Measurements from ENCODE around the gene CDH13.

CDH13 gene

DNA sequence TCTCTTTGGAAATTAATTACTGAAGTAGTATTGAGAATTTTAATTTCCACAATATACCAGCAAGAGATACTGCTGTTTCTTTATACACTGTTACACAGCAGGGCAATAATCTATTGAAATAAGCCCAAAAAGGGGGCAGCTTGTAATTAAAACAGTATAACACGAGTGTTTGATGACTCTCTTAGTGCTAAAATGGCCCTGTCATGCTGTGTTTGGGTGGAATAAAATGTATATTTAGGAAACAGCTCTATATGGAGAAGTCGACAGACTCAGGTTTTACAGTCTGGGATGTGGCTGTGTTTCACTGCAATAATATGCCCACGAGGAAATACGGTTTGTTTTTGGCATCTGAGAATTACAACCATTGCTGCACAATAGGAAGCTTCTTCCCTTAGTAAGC lies 643.3 kb downstream of the CDH13 start:
- no peak for DNase-seq

DNA sequence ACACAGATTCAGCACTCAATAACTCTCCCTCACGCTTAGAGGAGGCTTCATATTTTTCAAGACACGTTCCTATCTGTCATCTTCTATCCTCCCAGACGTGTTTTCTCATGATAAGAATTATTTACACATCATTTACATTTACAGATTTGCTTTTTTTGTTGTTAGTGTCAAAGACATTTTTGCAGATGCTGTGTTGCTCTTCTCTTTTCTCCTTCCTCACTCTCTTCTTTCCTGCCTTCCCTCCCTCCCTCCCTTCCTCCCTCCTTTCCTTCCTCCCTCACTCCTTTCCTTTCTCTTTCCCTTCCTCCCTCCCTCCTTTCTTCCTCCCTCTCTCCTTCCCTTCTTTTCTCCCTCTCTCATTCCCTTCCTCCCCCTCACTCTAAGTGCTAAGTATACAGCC lies 643.9 kb downstream of the CDH13 start:
- no peak for DNase-seq

DNA sequence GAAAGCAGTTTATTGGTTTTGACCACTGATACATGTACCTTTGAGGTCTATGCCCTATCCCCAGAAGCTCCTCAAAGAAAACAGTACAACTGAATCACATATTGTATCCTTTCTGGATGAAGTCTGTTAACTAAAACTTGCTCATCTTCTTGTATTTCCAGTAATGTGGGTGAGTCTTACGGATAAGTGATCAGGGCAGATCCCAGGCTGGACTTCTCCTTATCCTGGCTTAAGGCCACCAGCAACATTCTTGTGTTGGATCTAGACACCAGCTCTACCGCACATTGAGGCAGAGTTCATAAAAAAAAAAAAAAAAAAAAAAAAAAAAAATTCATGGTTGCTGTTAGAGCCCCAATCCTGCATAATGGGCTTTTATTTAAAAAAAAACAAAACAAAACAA lies 644.4 kb downstream of the CDH13 start:
- DNase-seq, result no peak

- no peak for DNase-seq
Measured at GRCh38 chr16:83271970-83272575, 645.3 kb downstream of the CDH13 start.

DNA sequence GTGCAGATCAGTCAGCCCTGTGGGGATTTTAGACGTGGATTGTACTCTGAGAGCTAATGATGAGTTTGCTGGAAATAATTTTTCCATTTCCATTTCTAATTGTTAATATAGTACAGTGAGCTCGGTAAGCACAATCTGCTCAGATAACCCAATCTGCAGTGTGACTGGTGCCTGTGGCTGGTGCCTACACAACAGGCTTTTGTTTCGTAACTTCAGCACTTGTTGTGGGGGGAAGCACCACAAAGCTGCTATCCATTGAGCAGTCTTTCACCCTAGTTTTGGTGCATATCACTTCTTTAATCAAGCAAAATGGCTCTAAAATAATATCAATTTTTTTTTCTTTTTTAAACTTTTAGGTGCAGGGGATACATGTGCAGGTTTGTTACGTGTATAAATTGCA lies 646.1 kb downstream of the CDH13 start:
- no peak for DNase-seq

DNA sequence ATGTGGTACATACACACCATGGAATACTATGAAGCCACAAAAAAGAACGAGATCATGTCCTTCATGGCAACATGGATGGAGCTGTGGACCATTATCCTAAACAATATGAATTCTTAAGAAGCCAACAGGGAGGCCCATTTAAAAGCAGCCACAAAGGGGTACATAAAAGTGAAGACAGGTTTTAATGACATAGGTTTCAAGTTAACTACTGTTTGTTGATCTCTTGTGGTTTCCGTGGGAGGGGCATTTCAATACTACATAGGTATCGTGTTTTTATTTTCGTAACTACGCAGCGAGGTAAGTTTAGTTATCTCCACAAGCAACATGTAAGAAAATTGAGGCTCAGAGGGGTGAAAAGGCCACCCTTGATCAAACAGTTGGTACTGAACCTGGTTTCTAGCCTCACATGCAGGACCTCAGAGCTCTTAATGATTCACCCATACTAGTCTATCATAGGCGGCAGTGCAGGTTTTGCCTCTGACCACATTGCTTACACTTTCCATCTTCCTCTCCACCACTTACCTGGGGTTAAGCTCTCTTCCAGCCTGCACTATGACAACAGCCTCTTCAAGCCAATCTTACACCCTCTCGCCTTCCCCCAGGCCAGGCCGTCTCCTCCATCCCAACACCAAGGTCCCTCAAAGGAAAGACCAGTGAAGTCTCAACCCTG lies 646.9 kb downstream of the CDH13 start:
- no peak for DNase-seq

- DNase-seq, result no peak
Measured at GRCh38 chr16:83279251-83279650, 652.5 kb downstream of the CDH13 start.

- no peak for DNase-seq
Measured at GRCh38 chr16:83285921-83286320, 659.2 kb downstream of the CDH13 start.

- no peak for DNase-seq
Measured at GRCh38 chr16:83296505-83296904, 669.7 kb downstream of the CDH13 start.

DNA sequence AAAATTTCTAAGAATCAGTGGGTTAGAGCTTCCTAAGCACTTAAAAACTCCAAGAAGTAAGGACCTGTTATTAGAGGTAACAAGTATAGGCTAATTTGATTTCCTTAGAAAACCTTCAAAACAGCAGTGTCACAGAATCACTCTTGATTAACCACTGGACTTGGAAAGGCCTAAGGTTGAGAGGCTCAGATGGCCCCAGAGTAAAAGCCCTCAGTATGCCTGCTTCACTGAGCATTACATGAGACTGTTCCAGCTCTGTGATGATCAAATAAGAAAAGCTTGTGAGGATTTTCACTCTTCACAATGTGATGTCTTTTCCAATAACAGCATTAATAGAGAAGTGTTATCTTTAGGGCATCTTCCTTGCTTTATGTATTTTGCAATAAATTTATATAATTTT lies 671.8 kb downstream of the CDH13 start:
- DNase-seq, result no peak

DNA sequence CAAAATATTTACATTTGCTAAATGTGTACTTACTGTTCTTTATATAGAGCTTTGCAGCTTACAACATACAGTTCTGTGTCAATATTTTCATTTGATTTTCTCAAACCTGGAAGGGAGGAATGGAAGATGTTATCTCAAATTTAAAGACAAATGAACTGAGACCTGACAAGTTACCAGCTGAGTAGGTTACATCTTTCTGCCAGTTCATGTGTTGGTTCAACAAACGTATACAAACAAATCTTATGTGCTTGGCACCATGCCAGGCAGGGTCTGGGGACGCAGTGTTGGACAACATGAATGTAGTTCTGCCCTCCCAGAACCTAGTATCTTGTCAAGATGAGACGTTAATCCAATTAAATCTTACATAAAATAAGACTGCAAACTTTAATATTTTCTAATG lies 673.6 kb downstream of the CDH13 start:
- DNase-seq, result no peak

DNA sequence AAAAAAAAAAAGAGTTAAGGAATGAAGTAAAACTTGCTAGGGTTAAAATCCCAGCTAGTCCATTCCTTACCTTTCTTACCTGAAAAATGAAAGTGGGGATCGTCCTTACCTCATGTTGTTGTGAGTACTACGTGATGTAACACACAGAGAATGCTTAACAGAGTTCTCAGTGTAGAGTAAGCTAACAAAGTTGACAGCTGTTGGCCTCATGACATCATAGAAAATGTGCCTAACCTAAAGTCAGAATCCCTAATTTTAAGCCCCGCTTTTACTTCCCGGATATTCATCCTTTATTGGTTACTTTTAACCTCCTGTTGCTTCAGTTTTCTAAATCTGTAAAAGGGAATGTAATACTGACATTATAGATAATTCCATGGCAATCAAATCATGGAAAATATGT lies 675.2 kb downstream of the CDH13 start:
- no peak for DNase-seq

DNA sequence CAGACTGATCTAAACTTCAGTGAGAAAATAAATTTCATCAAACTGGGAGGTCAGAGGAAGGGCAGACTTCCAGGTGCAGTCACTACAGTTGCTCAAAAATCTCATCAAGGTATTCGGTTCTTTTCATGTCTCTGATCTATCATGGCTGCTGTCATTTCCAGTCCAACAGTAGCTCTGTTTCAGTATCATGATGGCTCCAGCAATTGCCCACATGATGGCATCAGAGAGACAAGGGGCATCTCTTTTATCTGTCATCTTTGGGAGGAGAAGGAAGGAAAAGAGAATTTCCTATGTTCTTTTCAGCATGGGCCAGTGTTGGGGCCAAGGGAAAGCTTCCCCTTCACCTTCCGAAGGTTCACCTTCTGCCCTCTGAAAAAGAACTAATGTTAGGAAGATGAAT lies 676.1 kb downstream of the CDH13 start:
- DNase-seq, result no peak

DNA sequence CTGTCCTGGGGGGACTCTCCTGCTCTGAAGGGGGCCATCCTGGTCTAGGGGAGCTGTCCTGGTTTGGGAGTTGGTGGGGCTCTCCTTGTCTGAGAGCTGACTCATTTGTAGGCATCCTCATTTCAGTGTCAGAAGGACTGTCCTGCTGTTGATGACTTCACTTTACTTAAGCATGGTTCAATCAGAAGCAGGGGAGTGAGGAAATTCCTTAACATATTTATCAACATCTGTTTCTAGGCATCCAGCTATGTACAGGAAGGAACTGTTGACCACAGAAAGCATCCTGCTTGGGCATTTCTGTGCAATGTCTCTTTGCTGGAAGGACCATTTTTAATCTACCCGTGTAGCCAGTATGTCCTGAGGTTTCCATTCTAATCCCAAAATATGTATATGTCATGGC lies 678.3 kb downstream of the CDH13 start:
- DNase-seq, result no peak

GRCh38 chr16:83306961-83307593 lies 680.3 kb downstream of the CDH13 start:
- DNase-seq, result no peak

DNA sequence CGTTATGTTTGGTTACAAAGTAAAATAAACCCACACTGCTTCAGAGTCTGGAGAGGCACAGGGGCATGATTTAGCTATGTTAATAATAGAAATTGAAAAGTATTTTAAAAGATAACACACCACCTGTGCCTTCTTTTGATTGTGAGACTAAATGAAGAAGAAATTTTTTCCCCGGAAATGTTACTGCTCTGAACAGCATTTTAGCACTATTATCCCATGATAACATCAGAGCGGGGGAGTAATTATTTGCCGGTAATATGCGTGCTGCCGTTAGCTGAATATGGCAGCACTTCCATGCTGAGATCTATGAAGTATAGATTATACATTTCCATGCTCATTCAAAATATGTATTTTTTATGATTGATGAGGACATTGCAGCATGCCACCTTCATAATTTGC lies 680.8 kb downstream of the CDH13 start:
- no peak for DNase-seq

GRCh38 chr16:83308414-83308813 lies 681.6 kb downstream of the CDH13 start:
- no peak for DNase-seq

DNA sequence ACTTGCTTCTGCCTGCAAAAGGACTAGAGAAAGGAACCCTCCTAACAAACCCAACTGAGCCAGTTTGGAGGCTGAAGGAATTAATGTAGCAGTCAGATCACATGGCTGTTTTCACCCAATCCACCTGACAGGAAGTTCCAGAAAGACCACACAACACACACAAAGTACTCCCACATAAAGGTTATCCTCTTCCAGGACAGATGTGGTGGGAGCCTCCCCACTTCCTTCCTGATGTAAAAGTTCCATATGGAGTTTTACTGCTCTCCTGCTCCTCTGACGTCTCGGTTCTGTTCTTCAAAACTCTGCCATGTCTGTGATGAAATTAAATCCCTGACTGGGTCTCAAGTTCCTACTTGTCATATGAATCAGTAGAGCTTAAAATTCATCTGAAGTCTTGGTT lies 684.0 kb downstream of the CDH13 start:
- DNase-seq, result no peak

DNA sequence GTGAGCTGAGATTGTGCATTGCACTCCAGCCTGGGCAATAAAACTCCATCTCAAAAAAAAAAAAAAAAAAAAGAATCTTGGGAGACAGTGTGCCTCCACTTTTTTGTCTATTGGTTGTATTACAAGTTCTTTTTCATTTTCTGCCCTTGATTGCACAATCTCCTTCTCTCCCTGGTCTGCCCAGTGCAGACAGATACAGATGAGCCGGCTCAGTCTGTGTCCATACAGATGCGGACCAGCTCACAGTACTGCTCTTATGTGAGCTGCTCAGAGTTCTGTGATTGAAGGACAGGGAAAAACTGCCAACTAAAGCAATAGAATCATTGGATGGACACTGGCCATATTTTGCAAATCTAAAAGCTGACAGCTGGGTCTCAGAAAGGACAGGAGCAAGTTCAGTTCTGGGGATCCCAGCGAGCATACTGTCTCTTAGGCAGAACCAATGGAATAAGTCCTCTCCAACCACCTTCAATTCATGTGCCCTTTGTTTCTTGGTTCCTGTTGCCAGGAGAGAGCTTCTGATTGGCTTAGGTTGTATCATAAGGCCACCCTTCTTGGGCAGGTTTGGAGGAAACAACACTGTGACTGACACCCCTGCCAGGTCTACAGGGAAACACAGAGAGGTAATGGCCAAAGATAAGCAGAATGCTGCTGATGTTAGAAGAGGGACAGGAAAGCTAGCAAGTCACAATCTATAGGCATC lies 685.4 kb downstream of the CDH13 start:
- DNase-seq, result no peak

DNA sequence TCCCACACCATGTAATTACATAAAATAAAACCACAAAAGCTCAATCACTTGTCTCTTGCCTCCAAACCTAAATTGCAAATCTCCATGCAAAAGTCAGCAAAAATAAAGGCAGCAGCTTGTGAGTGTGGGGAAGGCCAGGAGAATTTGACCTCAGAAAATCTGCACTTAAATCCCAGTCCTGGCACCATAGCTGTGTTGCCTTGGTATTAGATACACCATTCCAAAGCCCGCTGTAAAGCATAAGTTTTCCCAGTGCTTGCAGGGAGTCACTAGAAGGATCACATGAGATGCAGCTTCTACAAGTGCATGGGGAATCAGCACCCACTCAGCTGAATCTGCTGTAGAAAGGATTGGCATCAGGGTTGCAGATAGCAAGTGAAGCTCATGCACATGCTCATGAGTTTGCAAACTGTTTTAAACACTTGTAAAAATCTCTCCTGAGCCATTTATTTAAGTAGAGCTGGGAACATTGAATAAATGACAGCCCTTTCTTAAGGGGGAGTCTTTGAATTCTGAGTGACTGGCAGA lies 686.0 kb downstream of the CDH13 start:
- peak; percentile 33 for DNase-seq

DNA sequence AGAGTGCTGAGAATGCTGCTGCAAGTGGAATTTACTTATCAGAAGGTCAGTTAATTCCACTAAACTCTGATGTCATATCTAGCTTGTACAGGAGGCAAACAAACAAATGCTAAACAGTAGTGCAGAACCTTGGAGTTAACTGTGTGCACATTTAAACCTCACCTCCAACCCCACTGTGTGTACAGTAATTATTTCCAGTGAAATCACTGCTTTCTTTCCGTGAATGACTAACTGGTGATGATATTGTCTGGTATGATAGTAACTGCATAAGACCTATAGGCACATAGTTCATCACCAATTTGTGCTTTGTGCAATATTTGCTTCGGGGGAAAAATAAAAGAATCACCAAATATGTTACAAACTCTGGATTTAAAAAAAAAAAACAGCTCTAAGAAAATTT lies 688.5 kb downstream of the CDH13 start:
- no peak for DNase-seq

DNA sequence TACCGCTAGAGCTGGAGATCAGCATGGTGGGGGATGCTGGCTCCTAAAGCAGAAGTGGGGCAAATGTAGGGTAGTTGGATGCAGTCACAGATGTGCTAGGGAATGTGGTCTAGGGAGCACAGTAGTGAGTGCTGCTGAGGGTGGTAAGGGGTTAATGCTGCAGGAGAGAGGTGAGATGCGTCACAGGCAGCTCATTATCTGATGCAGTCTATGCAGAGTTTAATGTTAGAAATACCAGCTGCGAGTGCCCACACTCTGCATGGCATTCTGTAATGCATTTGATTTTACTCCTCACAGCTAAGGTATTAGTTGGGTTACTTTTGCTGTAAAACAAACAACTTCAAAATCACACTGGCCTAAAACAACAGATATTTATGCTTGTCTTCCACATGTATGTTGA lies 689.7 kb downstream of the CDH13 start:
- DNase-seq, result no peak

- DNase-seq, result no peak
Measured at GRCh38 chr16:83318390-83318789, 691.6 kb downstream of the CDH13 start.

DNA sequence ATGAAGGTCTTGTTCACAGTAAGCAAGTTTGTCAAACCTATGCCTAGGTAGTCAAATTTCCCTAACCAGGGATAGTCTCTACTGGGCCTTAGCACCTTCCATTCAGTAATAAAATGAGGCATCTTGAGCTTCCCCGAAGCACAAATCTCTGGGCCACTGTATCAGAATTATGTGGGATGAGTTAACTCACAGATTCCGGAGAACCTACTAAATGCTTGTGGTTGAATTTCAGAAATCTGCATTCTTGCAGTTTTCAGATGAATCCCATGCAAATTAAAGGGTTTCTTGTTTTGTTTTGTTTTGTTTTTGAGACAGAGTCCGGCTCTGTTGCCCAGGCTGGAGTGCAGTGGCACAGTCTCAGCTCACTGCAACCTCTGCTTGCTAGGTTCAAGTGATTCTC lies 702.2 kb downstream of the CDH13 start:
- no peak for DNase-seq
